ENCODE results near the gene TTLL11.

DNA sequence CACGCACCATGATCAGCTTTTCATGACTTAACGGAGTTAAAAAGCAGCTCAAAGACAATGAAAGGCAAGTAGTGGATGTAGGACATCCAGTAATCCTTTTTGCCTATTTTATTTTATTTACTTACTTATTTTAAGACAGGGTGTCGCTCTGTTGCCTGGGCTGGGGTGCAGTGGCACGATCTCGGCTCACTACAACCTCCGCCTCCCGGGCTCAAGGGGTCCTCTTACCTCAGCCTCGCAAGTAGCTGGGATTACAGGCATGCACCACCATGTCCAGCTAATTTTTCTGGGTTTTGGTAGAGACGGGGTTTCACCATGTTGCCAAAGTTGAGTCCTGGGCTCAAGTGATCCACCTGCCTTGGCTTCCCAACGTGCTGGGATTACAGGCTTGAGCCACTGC is 292.7 kb downstream of the TTLL11 start:
- TF ChIP-seq, protein P1, sequence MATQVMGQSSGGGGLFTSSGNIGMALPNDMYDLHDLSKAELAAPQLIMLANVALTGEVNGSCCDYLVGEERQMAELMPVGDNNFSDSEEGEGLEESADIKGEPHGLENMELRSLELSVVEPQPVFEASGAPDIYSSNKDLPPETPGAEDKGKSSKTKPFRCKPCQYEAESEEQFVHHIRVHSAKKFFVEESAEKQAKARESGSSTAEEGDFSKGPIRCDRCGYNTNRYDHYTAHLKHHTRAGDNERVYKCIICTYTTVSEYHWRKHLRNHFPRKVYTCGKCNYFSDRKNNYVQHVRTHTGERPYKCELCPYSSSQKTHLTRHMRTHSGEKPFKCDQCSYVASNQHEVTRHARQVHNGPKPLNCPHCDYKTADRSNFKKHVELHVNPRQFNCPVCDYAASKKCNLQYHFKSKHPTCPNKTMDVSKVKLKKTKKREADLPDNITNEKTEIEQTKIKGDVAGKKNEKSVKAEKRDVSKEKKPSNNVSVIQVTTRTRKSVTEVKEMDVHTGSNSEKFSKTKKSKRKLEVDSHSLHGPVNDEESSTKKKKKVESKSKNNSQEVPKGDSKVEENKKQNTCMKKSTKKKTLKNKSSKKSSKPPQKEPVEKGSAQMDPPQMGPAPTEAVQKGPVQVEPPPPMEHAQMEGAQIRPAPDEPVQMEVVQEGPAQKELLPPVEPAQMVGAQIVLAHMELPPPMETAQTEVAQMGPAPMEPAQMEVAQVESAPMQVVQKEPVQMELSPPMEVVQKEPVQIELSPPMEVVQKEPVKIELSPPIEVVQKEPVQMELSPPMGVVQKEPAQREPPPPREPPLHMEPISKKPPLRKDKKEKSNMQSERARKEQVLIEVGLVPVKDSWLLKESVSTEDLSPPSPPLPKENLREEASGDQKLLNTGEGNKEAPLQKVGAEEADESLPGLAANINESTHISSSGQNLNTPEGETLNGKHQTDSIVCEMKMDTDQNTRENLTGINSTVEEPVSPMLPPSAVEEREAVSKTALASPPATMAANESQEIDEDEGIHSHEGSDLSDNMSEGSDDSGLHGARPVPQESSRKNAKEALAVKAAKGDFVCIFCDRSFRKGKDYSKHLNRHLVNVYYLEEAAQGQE (IDR thresholded peaks at IDR 0.05; ENCODE audit: unreplicated experiment), result no peak
- no peak for TF ChIP-seq STAT1 (IDR thresholded peaks at IDR 0.05; ENCODE audit: unreplicated experiment)
- TF ChIP-seq, protein P2, sequence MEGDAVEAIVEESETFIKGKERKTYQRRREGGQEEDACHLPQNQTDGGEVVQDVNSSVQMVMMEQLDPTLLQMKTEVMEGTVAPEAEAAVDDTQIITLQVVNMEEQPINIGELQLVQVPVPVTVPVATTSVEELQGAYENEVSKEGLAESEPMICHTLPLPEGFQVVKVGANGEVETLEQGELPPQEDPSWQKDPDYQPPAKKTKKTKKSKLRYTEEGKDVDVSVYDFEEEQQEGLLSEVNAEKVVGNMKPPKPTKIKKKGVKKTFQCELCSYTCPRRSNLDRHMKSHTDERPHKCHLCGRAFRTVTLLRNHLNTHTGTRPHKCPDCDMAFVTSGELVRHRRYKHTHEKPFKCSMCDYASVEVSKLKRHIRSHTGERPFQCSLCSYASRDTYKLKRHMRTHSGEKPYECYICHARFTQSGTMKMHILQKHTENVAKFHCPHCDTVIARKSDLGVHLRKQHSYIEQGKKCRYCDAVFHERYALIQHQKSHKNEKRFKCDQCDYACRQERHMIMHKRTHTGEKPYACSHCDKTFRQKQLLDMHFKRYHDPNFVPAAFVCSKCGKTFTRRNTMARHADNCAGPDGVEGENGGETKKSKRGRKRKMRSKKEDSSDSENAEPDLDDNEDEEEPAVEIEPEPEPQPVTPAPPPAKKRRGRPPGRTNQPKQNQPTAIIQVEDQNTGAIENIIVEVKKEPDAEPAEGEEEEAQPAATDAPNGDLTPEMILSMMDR (conservative IDR thresholded peaks at IDR 0.05; ENCODE audit: low read depth in 2 of 2), result no peak
